Chondrocyte (in vitro differentiated cells): ENCODE data around the gene ABCC3. TPM values are rescaled to one million over a fixed set of nuclear protein-coding genes. Genes with fewer than 3 reads are reported as not detected.

Experiments
- DNase-seq: peaks from one replicate; pipeline ENCODE4 v3.0.0; 2021; ENCODE audit warnings: mixed read lengths, low spot score
- H3K27ac Mint-ChIP-seq: one replicate; pipeline ENCODE4 v1.8.0; 2021; ENCODE audit warnings: mild to moderate bottlenecking, moderate library complexity, mixed read lengths; ENCODE audit not compliant: unreplicated experiment
- H3K27me3 Mint-ChIP-seq: 2 replicates; pipeline ENCODE4 v1.8.0; 2021; ENCODE audit warnings: low read depth, mixed read lengths
- H3K36me3 Mint-ChIP-seq: 2 replicates; pipeline ENCODE4 v1.8.0; 2021; ENCODE audit warnings: low read depth, mixed read lengths
- H3K4me1 Mint-ChIP-seq: 2 replicates; pipeline ENCODE4 v1.8.0; 2021; ENCODE audit warnings: low read depth, mild to moderate bottlenecking, mixed read lengths
- H3K4me3 Mint-ChIP-seq: one replicate; pipeline ENCODE4 v1.8.0; 2021; ENCODE audit warnings: mild to moderate bottlenecking, moderate library complexity, mixed read lengths; ENCODE audit not compliant: unreplicated experiment
- H3K9me3 Mint-ChIP-seq: 2 replicates; pipeline ENCODE4 v1.8.0; 2021; ENCODE audit warnings: low read depth, mixed read lengths
- CTCF ChIP-seq: fragments of 200-600 bp; sonication (generic); IDR thresholded peaks from 2 replicates; pipeline ENCODE4 v1.5.0; 2021; ENCODE audit warnings: antibody characterized with exemption, mild to moderate bottlenecking, moderate library complexity
- total RNA-seq: library from RNA; stranded (reverse); gene quantifications from 3 replicates; pipeline ENCODE4 v1.2.1, GENCODE V29; 2021

ABCC3 gene
- total RNA-seq, 1 donor from 2014 or later: 2.8 TPM

- TF ChIP-seq CTCF: no peak
- no peak for DNase-seq
- H3K4me3 Mint-ChIP-seq: no peak overlapping the region
- no peaks in the 10 kb centered on the region for H3K9me3 Mint-ChIP-seq
- no peaks in the 10 kb centered on the region for H3K36me3 Mint-ChIP-seq
- H3K27me3 Mint-ChIP-seq: no peaks in the 10 kb centered on the region
- H3K4me1 Mint-ChIP-seq: no peaks in the 10 kb centered on the region
- no peak overlapping the region for H3K27ac Mint-ChIP-seq
Measured at GRCh38 chr17:50651661-50652060, 17.0 kb downstream of the ABCC3 start.

DNA sequence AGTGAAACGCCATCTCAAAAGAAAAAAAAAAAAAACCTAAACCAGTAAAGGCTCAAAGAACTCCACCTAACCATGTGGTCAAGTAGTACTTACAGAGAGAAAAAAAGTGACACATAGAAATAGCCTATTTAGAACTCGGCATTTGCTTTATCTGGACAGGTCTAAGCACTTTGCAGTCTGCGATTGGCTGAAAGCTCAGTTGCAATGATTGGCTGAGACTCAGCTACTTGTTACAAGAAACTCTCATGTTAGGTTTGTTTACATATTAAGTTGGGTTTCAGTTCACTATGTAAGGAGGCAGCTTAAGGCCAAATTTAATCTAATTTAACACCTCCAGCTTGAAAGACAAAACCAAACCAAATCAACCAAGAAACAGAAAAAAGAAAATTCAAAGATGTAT lies 19.1 kb downstream of the ABCC3 start:
- Mint-ChIP-seq H3K36me3 (no peaks in the 10 kb centered on the region), H3K27me3 (no peaks in the 10 kb centered on the region), H3K27ac (no peak overlapping the region), H3K9me3 (no peaks in the 10 kb centered on the region), H3K4me1 (no peaks in the 10 kb centered on the region), H3K4me3 (no peak overlapping the region)
- DNase-seq: no peak
- no peak for TF ChIP-seq CTCF

DNA sequence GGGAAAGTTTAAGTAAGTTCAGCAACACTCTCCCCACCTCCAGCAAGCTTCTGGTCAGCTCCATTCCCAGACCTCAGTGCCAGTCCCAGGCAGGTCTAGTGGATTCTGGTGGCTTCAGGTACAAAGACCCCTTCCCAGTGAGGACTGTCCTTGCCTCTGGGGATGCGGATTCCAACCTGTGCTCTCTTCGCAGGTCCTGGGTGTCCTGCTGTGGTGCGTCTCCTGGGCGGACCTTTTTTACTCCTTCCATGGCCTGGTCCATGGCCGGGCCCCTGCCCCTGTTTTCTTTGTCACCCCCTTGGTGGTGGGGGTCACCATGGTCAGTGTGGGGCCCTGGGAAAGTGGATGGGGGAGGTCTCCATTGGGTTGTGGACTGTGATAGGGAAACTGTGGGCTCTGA lies 21.8 kb downstream of the ABCC3 start:
- Mint-ChIP-seq H3K4me1 (peaks cover 16% of the 10 kb centered on the region), H3K27ac (no peak overlapping the region), H3K9me3 (no peaks in the 10 kb centered on the region), H3K27me3 (no peaks in the 10 kb centered on the region), H3K36me3 (no peaks in the 10 kb centered on the region), H3K4me3 (no peak overlapping the region)
- no peak for TF ChIP-seq CTCF
- DNase-seq: no peak

DNA sequence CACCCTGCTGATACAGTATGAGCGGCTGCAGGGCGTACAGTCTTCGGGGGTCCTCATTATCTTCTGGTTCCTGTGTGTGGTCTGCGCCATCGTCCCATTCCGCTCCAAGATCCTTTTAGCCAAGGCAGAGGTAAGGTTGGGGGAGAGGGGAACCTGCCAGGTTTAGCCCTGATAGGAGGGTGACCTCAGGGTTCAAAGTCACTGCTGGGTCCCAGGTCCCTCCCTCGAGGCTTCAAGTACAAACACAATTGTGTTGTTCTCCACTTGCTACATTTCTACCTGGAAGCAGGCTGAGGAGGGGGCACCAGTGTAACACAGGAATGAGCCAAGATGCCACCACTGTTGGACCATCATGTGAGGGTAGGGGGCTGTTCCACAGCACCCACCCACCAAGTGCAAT lies 22.4 kb downstream of the ABCC3 start:
- H3K36me3 Mint-ChIP-seq: no peaks in the 10 kb centered on the region
- DNase-seq: no peak

GRCh38 chr17:50657627-50658026 lies 22.9 kb downstream of the ABCC3 start:
- Mint-ChIP-seq H3K9me3 (no peaks in the 10 kb centered on the region), H3K4me1 (peaks cover 25% of the 10 kb centered on the region), H3K36me3 (no peaks in the 10 kb centered on the region), H3K4me3 (no peak overlapping the region), H3K27ac (no peak overlapping the region), H3K27me3 (no peaks in the 10 kb centered on the region)
- TF ChIP-seq CTCF: no peak
- DNase-seq: no peak

More for the DNA sequence above, 22.4 kb downstream of the ABCC3 start:
- H3K27me3 Mint-ChIP-seq: no peaks in the 10 kb centered on the region
- H3K27ac Mint-ChIP-seq: no peak overlapping the region
- H3K4me1 Mint-ChIP-seq: peaks cover 22% of the 10 kb centered on the region
- TF ChIP-seq CTCF: no peak
- H3K9me3 Mint-ChIP-seq: no peaks in the 10 kb centered on the region
- H3K4me3 Mint-ChIP-seq: no peak overlapping the region
